ENCODE data around the gene SCMH1.

SCMH1 gene

DNA sequence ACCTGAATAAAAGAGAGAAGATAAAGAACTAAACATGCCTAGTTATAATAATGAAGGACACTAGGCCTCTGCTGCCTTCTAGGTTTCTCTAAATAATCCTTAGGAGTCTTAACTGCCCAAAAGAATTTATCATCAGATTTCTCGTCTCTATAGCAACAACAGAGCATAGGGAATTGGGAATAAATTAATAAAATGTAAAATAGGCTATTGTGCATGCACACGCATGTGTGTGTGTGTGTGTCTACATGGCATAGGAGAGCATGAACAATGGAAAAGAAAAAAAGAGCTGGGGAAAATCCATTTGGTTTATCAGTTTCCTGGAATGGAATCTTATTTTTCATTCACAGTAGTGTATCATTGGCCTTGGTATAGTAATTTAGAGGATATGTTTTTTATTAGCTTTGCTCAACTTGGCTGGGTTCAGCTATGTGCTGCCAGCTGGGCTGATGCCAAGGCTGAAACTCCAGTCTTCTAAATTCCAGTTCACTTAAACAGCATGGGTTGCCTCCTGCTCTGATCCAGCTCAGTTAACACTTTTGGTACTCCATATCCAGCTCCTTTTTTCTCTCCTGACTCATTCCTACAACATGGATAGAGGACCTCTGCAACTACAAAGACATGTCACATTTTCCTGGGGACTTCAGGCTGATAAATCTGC is 140.0 kb downstream of the SCMH1 start:
- Histone ChIP-seq H3K4me3 (no peak overlapping the region), H3K27ac (peak overlapping the region; percentile 34 to 67)
- TF ChIP-seq, protein P1, sequence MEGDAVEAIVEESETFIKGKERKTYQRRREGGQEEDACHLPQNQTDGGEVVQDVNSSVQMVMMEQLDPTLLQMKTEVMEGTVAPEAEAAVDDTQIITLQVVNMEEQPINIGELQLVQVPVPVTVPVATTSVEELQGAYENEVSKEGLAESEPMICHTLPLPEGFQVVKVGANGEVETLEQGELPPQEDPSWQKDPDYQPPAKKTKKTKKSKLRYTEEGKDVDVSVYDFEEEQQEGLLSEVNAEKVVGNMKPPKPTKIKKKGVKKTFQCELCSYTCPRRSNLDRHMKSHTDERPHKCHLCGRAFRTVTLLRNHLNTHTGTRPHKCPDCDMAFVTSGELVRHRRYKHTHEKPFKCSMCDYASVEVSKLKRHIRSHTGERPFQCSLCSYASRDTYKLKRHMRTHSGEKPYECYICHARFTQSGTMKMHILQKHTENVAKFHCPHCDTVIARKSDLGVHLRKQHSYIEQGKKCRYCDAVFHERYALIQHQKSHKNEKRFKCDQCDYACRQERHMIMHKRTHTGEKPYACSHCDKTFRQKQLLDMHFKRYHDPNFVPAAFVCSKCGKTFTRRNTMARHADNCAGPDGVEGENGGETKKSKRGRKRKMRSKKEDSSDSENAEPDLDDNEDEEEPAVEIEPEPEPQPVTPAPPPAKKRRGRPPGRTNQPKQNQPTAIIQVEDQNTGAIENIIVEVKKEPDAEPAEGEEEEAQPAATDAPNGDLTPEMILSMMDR (IDR thresholded peaks at IDR 0.05) = no peak
- DNase-seq (ENCODE audit: low spot score) = peak; percentile 93

DNA sequence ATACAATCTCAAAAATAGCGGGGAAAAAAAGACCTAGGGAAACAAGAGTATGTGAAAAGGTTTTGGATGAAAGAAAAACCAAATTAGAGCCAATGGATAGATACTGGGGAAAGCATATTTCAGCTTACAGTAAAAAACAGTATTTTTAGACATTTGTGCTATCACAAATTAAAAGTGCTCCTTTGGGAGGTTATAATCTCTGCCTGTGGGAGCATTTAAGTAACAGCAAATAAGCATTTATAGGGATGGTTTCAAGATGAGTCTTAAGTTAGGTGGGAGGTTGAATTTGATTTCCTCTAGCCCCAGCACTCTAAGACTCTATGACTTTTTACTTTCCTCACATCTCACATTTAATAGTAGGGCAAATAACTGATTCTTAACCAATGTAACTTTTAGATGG is 141.0 kb downstream of the SCMH1 start:
- peak overlapping the region in 1 of 2 donors; percentile 57 for H3K27ac ChIP-seq

DNA sequence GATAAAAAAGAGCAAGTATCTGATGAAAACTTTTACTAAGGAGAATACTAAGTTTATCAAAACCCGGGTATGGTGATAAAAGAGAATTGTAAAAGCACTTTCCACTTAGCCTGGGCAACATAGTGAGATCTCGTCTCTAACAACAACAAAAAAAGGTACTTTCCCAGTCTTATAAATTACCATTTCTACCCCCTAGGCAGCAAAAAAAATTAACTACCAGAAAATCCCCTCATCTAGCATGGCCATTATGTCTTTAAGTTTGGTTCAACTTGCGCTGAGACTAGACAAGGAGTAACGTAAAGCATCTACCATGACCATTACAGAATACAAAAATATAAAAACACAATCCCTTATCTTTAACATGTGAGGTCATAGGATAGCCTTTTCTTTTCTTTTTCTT is 141.9 kb downstream of the SCMH1 start:
- no peak for DNase-seq (ENCODE audit: low spot score)
- Histone ChIP-seq H3K4me3 (no peak overlapping the region), H3K27ac (no peak overlapping the region)
- TF ChIP-seq, protein P1 (IDR thresholded peaks at IDR 0.05) = no peak

More for the DNA sequence above, 141.0 kb downstream of the SCMH1 start:
- TF ChIP-seq, protein P1 (IDR thresholded peaks at IDR 0.05) = no peak
- no peak overlapping the region for H3K4me3 ChIP-seq
- no peak for DNase-seq (ENCODE audit: low spot score)

DNA sequence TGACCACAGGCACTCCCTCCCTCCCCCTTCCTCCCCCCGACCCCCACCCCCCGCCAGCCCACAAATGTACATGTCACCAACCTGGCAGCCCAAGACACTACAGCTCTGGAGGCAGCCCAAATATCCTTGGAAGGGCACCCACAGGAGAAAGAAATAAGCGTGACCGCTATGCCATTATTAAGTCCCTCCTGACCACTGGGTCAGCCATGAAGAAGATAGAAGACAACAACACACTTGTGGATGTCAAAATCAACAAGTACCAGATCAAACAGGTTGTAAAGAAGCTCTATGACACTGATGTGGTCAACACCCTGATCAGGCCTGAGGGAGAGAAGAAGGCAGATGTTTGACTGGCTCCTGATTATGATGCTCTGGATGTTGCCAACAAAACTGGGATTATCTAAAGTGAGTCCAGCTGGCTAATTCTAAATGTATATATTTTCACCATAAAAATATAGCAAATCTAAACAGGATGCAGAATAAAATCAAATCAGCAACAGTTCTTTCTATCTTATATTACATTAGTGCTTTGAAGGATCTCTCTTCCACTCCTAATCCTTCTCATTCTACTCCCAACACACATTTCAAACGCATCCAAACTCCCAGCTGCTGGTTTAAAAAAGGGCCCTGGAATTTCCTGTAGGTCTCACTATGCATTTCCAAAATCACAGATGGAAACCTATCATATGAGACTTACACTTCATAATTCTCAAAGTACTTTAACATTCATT is 143.2 kb downstream of the SCMH1 start:
- H3K4me3 ChIP-seq = no peak overlapping the region
- TF ChIP-seq, protein P1 (IDR thresholded peaks at IDR 0.05) = no peak
- no peak overlapping the region for H3K27ac ChIP-seq
- no peak for DNase-seq (ENCODE audit: low spot score)

DNA sequence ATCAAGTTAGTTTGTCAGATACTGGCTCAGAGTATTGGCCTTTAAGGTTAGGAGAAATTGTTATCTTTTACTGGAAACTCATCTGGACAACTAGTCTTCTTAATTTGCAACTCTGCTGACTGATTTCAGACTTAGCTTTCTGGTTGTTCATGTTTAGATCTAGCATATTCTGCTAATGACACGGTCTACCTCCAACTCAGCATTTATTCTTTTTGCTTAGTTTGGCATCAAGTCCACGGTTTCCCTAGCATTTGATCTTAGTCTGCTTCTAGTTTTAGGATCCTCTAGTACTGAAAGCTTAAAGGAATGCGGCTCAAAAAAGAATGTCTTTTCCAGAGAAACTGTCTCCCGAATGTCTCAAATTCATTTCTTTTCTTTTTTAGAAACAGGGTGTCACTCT is 145.0 kb downstream of the SCMH1 start:
- Histone ChIP-seq H3K4me3 (no peak overlapping the region), H3K27ac (peak overlapping the region; percentile 34)
- TF ChIP-seq, protein P1 (IDR thresholded peaks at IDR 0.05) = no peak
- DNase-seq (ENCODE audit: low spot score) = no peak

DNA sequence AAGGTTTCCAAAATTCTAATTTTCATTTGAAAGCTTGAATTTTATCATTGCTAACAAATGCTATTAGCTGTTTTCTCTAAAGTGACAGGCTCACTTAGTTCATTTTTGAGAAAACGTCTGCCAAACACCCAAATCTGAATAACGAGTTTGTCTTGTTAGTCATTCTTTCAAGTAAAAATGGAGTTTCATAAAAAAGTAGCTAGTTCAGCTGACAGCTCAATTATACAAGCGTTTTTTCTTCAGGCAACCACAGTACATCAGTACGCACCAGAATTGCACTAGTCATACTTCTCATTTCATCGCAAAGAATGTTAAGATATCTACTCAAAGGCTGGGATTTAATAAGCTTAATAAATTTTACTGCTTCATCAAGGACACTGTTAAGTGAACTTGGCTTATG is 148.3 kb downstream of the SCMH1 start:
- no peak for DNase-seq (ENCODE audit: low spot score)
- TF ChIP-seq, protein P1 (IDR thresholded peaks at IDR 0.05) = no peak
- H3K27ac ChIP-seq = no peak overlapping the region
- H3K4me3 ChIP-seq = no peak overlapping the region

DNA sequence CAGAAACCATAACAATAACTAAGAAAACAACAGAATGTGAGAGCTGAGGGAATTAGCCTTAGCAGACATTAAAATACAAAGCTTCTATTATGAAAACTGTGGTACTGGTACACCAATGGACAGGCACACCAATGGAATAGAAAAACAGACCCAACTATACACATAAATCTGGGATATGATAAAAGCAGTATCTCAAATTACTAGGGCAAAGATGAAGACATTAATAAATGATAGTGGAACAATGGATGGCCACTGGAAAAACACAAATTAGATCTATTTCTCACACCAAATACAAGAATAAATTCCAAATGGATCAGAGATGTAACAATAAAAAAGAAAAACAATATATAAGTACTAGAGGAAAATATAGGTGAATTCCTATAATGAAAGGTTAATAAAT is 155.2 kb downstream of the SCMH1 start:
- TF ChIP-seq, protein P1 (IDR thresholded peaks at IDR 0.05) = no peak
- Histone ChIP-seq H3K27ac (no peak overlapping the region), H3K4me3 (no peak overlapping the region)
- no peak for DNase-seq (ENCODE audit: low spot score)
